Ammon's horn (tissue), 1 donor: ENCODE measurements around the gene SLFN13.
A peak's percentile ranks its signal among the peaks of the same experiment; 100 is the strongest.
"Not testable (repeated sequence)": the region's sequence is repeated elsewhere in the genome, so short reads cannot be mapped to it uniquely, and the experiment has no call there.

Experiments used
- DNase-seq: peaks from one replicate; pipeline ENCODE4 v3.0.0-alpha.2; 2016; ENCODE audit warnings: low spot score

SLFN13 gene

GRCh38 chr17:35448214-35448898, at the start of gene SLFN13:
Gene SLFN13 (minus strand): TSS chr17:35448766. CDS start chr17:35445680, 3,086 bp downstream.
- DNase-seq, result peak; percentile 40

- no peak for DNase-seq
Observed at GRCh38 chr17:35496451-35497290, 48.1 kb upstream of the SLFN13 start.

GRCh38 chr17:35493040-35493439, 44.5 kb upstream of the SLFN13 start:
- DNase-seq, result no peak

GRCh38 chr17:35491417-35491816, 42.9 kb upstream of the SLFN13 start:
- no peak for DNase-seq

GRCh38 chr17:35489944-35490343, 41.4 kb upstream of the SLFN13 start:
- DNase-seq, result no peak

GRCh38 chr17:35488991-35489390, 40.4 kb upstream of the SLFN13 start:
- DNase-seq, result no peak

- DNase-seq, result no peak
Observed at GRCh38 chr17:35486920-35487732, 38.6 kb upstream of the SLFN13 start.

- DNase-seq, result no peak
Observed at GRCh38 chr17:35479271-35479670, 30.7 kb upstream of the SLFN13 start.

GRCh38 chr17:35477248-35477647, 28.7 kb upstream of the SLFN13 start:
- DNase-seq, result no peak

- no peak for DNase-seq
Observed at GRCh38 chr17:35476283-35476820, 27.8 kb upstream of the SLFN13 start.

- DNase-seq, result no peak
Observed at GRCh38 chr17:35468475-35468874, 19.9 kb upstream of the SLFN13 start.

- DNase-seq, result no peak
Observed at GRCh38 chr17:35467824-35468223, 19.3 kb upstream of the SLFN13 start.

- no peak for DNase-seq
Observed at GRCh38 chr17:35460354-35460851, 11.8 kb upstream of the SLFN13 start.

GRCh38 chr17:35454035-35454434, 5.5 kb upstream of the SLFN13 start:
- not testable (repeated sequence) for DNase-seq

GRCh38 chr17:35453171-35453570, 4.6 kb upstream of the SLFN13 start:
- DNase-seq, result no peak

GRCh38 chr17:35449371-35449931, 885 bp upstream of the SLFN13 start:
- DNase-seq, result no peak

- DNase-seq, result no peak
Observed at GRCh38 chr17:35448899-35449227, 297 bp upstream of the SLFN13 start.

GRCh38 chr17:35447499-35447898, 1.1 kb downstream of the SLFN13 start:
- no peak for DNase-seq

- no peak for DNase-seq
Observed at GRCh38 chr17:35438433-35438832, 10.1 kb downstream of the SLFN13 start.

GRCh38 chr17:35433075-35433894, 15.3 kb downstream of the SLFN13 start:
- peak; percentile 35 for DNase-seq
